GM23338 (cell line): ENCODE measurements around the gene COPS7B. TPM values are rescaled to one million over a fixed set of nuclear protein-coding genes. Genes with fewer than 3 reads are reported as not detected.

Experiments used
- ATAC-seq: fragments of 200-7000 bp; cut with Tn5 transposase; 3 replicates; pipeline ENCODE4 v1.9.1; 2020
- DNase-seq: peaks from one replicate; pipeline ENCODE4 v3.0.0-alpha.2; 2015; ENCODE audit warnings: low spot score
- H2AFZ ChIP-seq: fragments of 200-600 bp; sonication (generic); 2 replicates; pipeline ENCODE4 v1.8.0; 2016; ENCODE audit warnings: antibody characterized with exemption, mild to moderate bottlenecking, moderate library complexity
- H3F3A ChIP-seq: fragments of 200-600 bp; sonication (generic); replicated peaks from 2 replicates; pipeline ENCODE4 v1.8.0; 2017; ENCODE audit warnings: antibody characterized with exemption, mixed run types, low read depth
- H3K27ac ChIP-seq: fragments of 200-600 bp; sonication (generic); 2 replicates; pipeline ENCODE4 v1.6.1; 2016; ENCODE audit warnings: low read depth
- H3K27me3 ChIP-seq: fragments of 200-600 bp; sonication (generic); 2 replicates; pipeline ENCODE4 v1.8.0; 2016; ENCODE audit warnings: mild to moderate bottlenecking, mixed run types, moderate library complexity; ENCODE audit not compliant: insufficient read depth
- H3K36me3 ChIP-seq: fragments of 200-600 bp; sonication (generic); 2 replicates; pipeline ENCODE4 v1.8.0; 2016; ENCODE audit warnings: mild to moderate bottlenecking; ENCODE audit not compliant: insufficient read depth
- H3K4me1 ChIP-seq: fragments of 200-600 bp; sonication (generic); 2 replicates; pipeline ENCODE4 v1.8.0; 2016; ENCODE audit warnings: mild to moderate bottlenecking, moderate library complexity; ENCODE audit not compliant: insufficient read depth
- H3K4me2 ChIP-seq: fragments of 200-600 bp; sonication (generic); 2 replicates; pipeline ENCODE4 v1.7.1; 2017; ENCODE audit warnings: mixed run types
- H3K4me3 ChIP-seq: fragments of 200-600 bp; sonication (generic); 2 replicates; pipeline ENCODE4 v1.6.1; 2016; ENCODE audit warnings: mixed run types
- H3K79me2 ChIP-seq: fragments of 200-600 bp; sonication (generic); replicated peaks from 2 replicates; pipeline ENCODE4 v1.8.0; 2017; ENCODE audit warnings: mild to moderate bottlenecking; ENCODE audit not compliant: insufficient read depth
- H3K9me2 ChIP-seq: fragments of 200-600 bp; sonication (generic); 2 replicates; pipeline ENCODE4 v1.8.0; 2017; ENCODE audit not compliant: insufficient read depth
- H4K20me1 ChIP-seq: fragments of 200-600 bp; sonication (generic); replicated peaks from 2 replicates; pipeline ENCODE4 v1.8.0; 2017; ENCODE audit warnings: mild to moderate bottlenecking; ENCODE audit not compliant: insufficient read depth
- H3K27ac Mint-ChIP-seq: 2 replicates; pipeline ENCODE4 v1.8.0; 2020; ENCODE audit warnings: inconsistent platforms, mild to moderate bottlenecking, moderate library complexity, mixed read lengths
- H3K27me3 Mint-ChIP-seq: 3 replicates; pipeline ENCODE4 v1.8.0; 2022; ENCODE audit warnings: low read depth, mild to moderate bottlenecking, moderate library complexity, mixed read lengths, inconsistent platforms; ENCODE audit not compliant: insufficient read depth, poor library complexity
- H3K36me3 Mint-ChIP-seq: 3 replicates; pipeline ENCODE4 v1.8.0; 2021; ENCODE audit warnings: low read depth, mild to moderate bottlenecking, inconsistent platforms, moderate library complexity, mixed read lengths
- H3K4me1 Mint-ChIP-seq: 3 replicates; pipeline ENCODE4 v1.8.0; 2020; ENCODE audit warnings: mild to moderate bottlenecking, inconsistent platforms, mixed read lengths
- H3K4me3 Mint-ChIP-seq: 3 replicates; pipeline ENCODE4 v1.8.0; 2021; ENCODE audit warnings: moderate library complexity, mild to moderate bottlenecking, inconsistent platforms, mixed read lengths
- H3K9me3 Mint-ChIP-seq: 3 replicates; pipeline ENCODE4 v1.8.0; 2020; ENCODE audit warnings: moderate library complexity, mild to moderate bottlenecking, inconsistent platforms, mixed read lengths
- CREB1 ChIP-seq: fragments of 250-450 bp; sonication (Bioruptor Pico); IDR thresholded peaks from 2 replicates; pipeline ENCODE4 v1.5.0; 2020; ENCODE audit warnings: low read depth, mild to moderate bottlenecking, moderate library complexity
- CTCF ChIP-seq, 2 experiments: fragments of 200-600 bp in 1 of 2; sonication (generic) in 1 of 2; conservative IDR thresholded peaks; 2 replicates each; pipeline versions ENCODE4 v1.5.1 to v1.6.1; 2016 to 2017; ENCODE audit warnings: antibody characterized with exemption in 2 of 2, low read depth in 2 of 2, mild to moderate bottlenecking in 2 of 2, moderate library complexity in 1 of 2
- ETS1 ChIP-seq: IDR thresholded peaks from 2 replicates; pipeline ENCODE4 v1.6.1; 2016; ENCODE audit warnings: antibody characterized with exemption
- EZH2 ChIP-seq: fragments of 200-600 bp; sonication (generic); IDR thresholded peaks from one replicate; pipeline ENCODE4 v1.8.0; 2017; ENCODE audit warnings: antibody characterized with exemption, mild to moderate bottlenecking, low read depth; ENCODE audit not compliant: unreplicated experiment
- EZH2phosphoT487 ChIP-seq: fragments of 200-600 bp; sonication (generic); IDR thresholded peaks from one replicate; pipeline ENCODE4 v1.8.1; 2018; ENCODE audit warnings: antibody characterized with exemption; ENCODE audit not compliant: unreplicated experiment
- JUNB ChIP-seq: IDR thresholded peaks from one replicate; pipeline ENCODE4 v1.6.1; 2016; ENCODE audit warnings: antibody characterized with exemption; ENCODE audit not compliant: unreplicated experiment
- NANOG ChIP-seq: IDR thresholded peaks from 2 replicates; pipeline ENCODE4 v1.6.1; 2016; ENCODE audit warnings: antibody characterized with exemption, borderline replicate concordance
- POLR2AphosphoS5 ChIP-seq: IDR thresholded peaks from 2 replicates; pipeline ENCODE4 v1.6.1; 2016; ENCODE audit warnings: antibody characterized with exemption, low read depth
- STAT1 ChIP-seq: IDR thresholded peaks from one replicate; pipeline ENCODE4 v1.6.1; 2016; ENCODE audit warnings: antibody characterized with exemption; ENCODE audit not compliant: unreplicated experiment
- ZNF114 ChIP-seq: fragments of 250-450 bp; sonication (Bioruptor Pico); IDR thresholded peaks from 2 replicates; pipeline ENCODE4 v1.5.0; 2020; ENCODE audit warnings: mild to moderate bottlenecking, moderate library complexity
- ZNF331 ChIP-seq: fragments of 250-450 bp; sonication (Bioruptor Pico); IDR thresholded peaks from 2 replicates; pipeline ENCODE4 v1.5.0; 2020; ENCODE audit warnings: low read depth, mild to moderate bottlenecking, moderate library complexity
- polyA plus RNA-seq: library from polyadenylated mRNA; unstranded; fragments of >200 nt; fragmentation: Nextera tagmentation; extraction: Ambion mirVana; gene quantifications from 2 replicates; pipeline ENCODE4 v1.2.1, GENCODE V29; 2016
- total RNA-seq: library from RNA; depleted of rRNA; stranded (reverse); fragments of >200 nt; shearing (Covaris generic); gene quantifications from 2 replicates; pipeline ENCODE4 v1.2.3, GENCODE V29; 2014
- TF ChIP-seq, protein P1 (sequence below): fragments of 250-450 bp; sonication (Bioruptor Pico); IDR thresholded peaks from 2 replicates; pipeline ENCODE4 v1.5.0; 2020; ENCODE audit warnings: mild to moderate bottlenecking, moderate library complexity
- TF ChIP-seq, protein P2 (sequence below): IDR thresholded peaks from one replicate; pipeline ENCODE4 v1.6.1; 2018; ENCODE audit warnings: antibody characterized with exemption; ENCODE audit not compliant: unreplicated experiment

The COPS7B gene
- total and polyA plus RNA-seq, 2 experiments from 2014 or later, result 40.9 to 63.7 TPM

GRCh38 chr2:231781798-231782726 lies 4.2 kb upstream of the COPS7B start:
- Histone ChIP-seq H2AFZ (peak overlapping the region; percentile 90), H3K36me3 (no peaks in the 10 kb centered on the region; the same call in 1 of the 2 replicates), H3K4me1 (peaks cover 16% of the 10 kb centered on the region), H3K9me2 (no peaks in the 10 kb centered on the region), H3K4me3 (peak overlapping the region; percentile 64), H3K4me2 (peak overlapping the region; percentile 86), H3F3A (peaks cover 20% of the 10 kb centered on the region), H4K20me1 (peaks cover 17% of the 10 kb centered on the region), H3K27ac (no peak overlapping the region), H3K79me2 (peaks cover 65% of the 10 kb centered on the region), H3K27me3 (0 out of 2 replicates have a peak, but pooled peaks cover 7% of the 10 kb centered on the region)
- H3K4me1 Mint-ChIP-seq, result peaks cover 25% of the 10 kb centered on the region
- peaks cover 4% of the 10 kb centered on the region for H3K27me3 Mint-ChIP-seq
- TF ChIP-seq ZNF331 (CRISPR knock-in tag) (no peak), EZH2phosphoT487 (no peak), NANOG (no peak), ETS1 (no peak), ZNF114 (CRISPR knock-in tag) (no peak), POLR2AphosphoS5 (no peak), CREB1 (CRISPR knock-in tag) (no peak), STAT1 (no peak), CTCF (conservative IDR thresholded peaks at IDR 0.05; ENCODE audit: low read depth in 2 of 2) (no peak), EZH2 (no peak), JUNB (no peak)
- TF ChIP-seq, protein P1, sequence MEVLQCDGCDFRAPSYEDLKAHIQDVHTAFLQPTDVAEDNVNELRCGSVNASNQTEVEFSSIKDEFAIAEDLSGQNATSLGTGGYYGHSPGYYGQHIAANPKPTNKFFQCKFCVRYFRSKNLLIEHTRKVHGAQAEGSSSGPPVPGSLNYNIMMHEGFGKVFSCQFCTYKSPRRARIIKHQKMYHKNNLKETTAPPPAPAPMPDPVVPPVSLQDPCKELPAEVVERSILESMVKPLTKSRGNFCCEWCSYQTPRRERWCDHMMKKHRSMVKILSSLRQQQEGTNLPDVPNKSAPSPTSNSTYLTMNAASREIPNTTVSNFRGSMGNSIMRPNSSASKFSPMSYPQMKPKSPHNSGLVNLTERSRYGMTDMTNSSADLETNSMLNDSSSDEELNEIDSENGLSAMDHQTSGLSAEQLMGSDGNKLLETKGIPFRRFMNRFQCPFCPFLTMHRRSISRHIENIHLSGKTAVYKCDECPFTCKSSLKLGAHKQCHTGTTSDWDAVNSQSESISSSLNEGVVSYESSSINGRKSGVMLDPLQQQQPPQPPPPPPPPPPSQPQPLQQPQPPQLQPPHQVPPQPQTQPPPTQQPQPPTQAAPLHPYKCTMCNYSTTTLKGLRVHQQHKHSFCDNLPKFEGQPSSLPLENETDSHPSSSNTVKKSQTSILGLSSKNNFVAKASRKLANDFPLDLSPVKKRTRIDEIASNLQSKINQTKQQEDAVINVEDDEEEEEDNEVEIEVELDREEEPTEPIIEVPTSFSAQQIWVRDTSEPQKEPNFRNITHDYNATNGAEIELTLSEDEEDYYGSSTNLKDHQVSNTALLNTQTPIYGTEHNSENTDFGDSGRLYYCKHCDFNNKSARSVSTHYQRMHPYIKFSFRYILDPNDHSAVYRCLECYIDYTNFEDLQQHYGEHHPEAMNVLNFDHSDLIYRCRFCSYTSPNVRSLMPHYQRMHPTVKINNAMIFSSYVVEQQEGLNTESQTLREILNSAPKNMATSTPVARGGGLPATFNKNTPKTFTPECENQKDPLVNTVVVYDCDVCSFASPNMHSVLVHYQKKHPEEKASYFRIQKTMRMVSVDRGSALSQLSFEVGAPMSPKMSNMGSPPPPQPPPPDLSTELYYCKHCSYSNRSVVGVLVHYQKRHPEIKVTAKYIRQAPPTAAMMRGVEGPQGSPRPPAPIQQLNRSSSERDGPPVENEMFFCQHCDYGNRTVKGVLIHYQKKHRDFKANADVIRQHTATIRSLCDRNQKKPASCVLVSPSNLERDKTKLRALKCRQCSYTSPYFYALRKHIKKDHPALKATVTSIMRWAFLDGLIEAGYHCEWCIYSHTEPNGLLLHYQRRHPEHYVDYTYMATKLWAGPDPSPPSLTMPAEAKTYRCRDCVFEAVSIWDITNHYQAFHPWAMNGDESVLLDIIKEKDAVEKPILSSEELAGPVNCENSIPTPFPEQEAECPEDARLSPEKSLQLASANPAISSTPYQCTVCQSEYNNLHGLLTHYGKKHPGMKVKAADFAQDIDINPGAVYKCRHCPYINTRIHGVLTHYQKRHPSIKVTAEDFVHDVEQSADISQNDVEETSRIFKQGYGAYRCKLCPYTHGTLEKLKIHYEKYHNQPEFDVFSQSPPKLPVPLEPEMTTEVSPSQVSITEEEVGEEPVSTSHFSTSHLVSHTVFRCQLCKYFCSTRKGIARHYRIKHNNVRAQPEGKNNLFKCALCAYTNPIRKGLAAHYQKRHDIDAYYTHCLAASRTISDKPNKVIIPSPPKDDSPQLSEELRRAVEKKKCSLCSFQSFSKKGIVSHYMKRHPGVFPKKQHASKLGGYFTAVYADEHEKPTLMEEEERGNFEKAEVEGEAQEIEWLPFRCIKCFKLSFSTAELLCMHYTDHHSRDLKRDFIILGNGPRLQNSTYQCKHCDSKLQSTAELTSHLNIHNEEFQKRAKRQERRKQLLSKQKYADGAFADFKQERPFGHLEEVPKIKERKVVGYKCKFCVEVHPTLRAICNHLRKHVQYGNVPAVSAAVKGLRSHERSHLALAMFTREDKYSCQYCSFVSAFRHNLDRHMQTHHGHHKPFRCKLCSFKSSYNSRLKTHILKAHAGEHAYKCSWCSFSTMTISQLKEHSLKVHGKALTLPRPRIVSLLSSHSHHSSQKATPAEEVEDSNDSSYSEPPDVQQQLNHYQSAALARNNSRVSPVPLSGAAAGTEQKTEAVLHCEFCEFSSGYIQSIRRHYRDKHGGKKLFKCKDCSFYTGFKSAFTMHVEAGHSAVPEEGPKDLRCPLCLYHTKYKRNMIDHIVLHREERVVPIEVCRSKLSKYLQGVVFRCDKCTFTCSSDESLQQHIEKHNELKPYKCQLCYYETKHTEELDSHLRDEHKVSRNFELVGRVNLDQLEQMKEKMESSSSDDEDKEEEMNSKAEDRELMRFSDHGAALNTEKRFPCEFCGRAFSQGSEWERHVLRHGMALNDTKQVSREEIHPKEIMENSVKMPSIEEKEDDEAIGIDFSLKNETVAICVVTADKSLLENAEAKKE (CRISPR knock-in tag), result no peak
- TF ChIP-seq, protein P2, sequence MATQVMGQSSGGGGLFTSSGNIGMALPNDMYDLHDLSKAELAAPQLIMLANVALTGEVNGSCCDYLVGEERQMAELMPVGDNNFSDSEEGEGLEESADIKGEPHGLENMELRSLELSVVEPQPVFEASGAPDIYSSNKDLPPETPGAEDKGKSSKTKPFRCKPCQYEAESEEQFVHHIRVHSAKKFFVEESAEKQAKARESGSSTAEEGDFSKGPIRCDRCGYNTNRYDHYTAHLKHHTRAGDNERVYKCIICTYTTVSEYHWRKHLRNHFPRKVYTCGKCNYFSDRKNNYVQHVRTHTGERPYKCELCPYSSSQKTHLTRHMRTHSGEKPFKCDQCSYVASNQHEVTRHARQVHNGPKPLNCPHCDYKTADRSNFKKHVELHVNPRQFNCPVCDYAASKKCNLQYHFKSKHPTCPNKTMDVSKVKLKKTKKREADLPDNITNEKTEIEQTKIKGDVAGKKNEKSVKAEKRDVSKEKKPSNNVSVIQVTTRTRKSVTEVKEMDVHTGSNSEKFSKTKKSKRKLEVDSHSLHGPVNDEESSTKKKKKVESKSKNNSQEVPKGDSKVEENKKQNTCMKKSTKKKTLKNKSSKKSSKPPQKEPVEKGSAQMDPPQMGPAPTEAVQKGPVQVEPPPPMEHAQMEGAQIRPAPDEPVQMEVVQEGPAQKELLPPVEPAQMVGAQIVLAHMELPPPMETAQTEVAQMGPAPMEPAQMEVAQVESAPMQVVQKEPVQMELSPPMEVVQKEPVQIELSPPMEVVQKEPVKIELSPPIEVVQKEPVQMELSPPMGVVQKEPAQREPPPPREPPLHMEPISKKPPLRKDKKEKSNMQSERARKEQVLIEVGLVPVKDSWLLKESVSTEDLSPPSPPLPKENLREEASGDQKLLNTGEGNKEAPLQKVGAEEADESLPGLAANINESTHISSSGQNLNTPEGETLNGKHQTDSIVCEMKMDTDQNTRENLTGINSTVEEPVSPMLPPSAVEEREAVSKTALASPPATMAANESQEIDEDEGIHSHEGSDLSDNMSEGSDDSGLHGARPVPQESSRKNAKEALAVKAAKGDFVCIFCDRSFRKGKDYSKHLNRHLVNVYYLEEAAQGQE, result no peak
- H3K36me3 Mint-ChIP-seq, result no peaks in the 10 kb centered on the region; the same call in 2 of the 3 replicates
- H3K4me3 Mint-ChIP-seq, result peak overlapping the region; percentile 92
- H3K27ac Mint-ChIP-seq, result peak overlapping the region; percentile 91
- no peaks in the 10 kb centered on the region for H3K9me3 Mint-ChIP-seq
- ATAC-seq, result no peak
- DNase-seq, result peak; percentile 29
